ENCODE measurements around the gene MAP2K6. TPM values are rescaled to one million over a fixed set of nuclear protein-coding genes. Genes with fewer than 3 reads are reported as not detected.

Gene MAP2K6
- total RNA-seq, 1 experiment from 2014 or later: 43.0 TPM

DNA sequence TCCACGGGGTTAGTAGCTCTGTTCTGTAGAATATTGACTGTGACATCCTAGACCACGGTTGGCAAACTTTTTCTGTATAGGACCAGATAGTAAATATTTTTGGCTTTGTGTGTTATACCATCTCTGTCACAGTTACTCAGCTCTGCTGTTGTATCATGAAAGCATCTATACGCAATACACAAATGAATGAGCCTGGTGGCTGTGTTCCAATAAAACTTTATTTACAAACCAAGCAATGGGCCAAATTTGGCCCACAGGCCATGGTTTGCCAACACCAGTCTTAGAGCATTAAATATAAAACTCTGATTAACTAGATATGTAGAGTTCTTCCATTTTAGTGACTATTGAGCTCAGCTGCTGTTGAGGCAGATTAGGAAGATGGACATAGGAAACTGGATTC, 132.7 kb downstream of the MAP2K6 start:
- DNase-seq (ENCODE audit: low spot score): no peak
- Mint-ChIP-seq H3K27ac (no peak overlapping the region), H3K36me3 (peaks cover 9% of the 10 kb centered on the region), H3K27me3 (ENCODE audit: low read depth) (no peaks in the 10 kb centered on the region), H3K9me3 (no peaks in the 10 kb centered on the region), H3K4me3 (no peak overlapping the region), H3K4me1 (peaks cover 24% of the 10 kb centered on the region)
- ATAC-seq: no peak
- ChIA-PET POLR2A (no interaction called here), CTCF (interaction anchor here (0.9 to 1.7 kb wide), 8 partner anchors 14 to 189 kb away, joined by 3 to 11 read pairs (median 4); no protein-coding TSS in a partner anchor)
- TF ChIP-seq, protein P1, sequence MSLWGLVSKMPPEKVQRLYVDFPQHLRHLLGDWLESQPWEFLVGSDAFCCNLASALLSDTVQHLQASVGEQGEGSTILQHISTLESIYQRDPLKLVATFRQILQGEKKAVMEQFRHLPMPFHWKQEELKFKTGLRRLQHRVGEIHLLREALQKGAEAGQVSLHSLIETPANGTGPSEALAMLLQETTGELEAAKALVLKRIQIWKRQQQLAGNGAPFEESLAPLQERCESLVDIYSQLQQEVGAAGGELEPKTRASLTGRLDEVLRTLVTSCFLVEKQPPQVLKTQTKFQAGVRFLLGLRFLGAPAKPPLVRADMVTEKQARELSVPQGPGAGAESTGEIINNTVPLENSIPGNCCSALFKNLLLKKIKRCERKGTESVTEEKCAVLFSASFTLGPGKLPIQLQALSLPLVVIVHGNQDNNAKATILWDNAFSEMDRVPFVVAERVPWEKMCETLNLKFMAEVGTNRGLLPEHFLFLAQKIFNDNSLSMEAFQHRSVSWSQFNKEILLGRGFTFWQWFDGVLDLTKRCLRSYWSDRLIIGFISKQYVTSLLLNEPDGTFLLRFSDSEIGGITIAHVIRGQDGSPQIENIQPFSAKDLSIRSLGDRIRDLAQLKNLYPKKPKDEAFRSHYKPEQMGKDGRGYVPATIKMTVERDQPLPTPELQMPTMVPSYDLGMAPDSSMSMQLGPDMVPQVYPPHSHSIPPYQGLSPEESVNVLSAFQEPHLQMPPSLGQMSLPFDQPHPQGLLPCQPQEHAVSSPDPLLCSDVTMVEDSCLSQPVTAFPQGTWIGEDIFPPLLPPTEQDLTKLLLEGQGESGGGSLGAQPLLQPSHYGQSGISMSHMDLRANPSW (CRISPR knock-in tag; conservative IDR thresholded peaks at IDR 0.05; ENCODE audit: low read depth): no peak
- TF ChIP-seq ATF1 (CRISPR knock-in tag; IDR thresholded peaks at IDR 0.05) (no peak), ZBTB43 (CRISPR knock-in tag; IDR thresholded peaks at IDR 0.05) (no peak), ZBTB21 (CRISPR knock-in tag; IDR thresholded peaks at IDR 0.05; ENCODE audit: borderline replicate concordance) (no peak), CBFB (CRISPR knock-in tag; IDR thresholded peaks at IDR 0.05; ENCODE audit: low read depth) (no peak), ZNF138 (CRISPR knock-in tag; conservative IDR thresholded peaks at IDR 0.05) (no peak), AR (CRISPR knock-in tag; IDR thresholded peaks at IDR 0.05) (no peak), NFE2L1 (CRISPR knock-in tag; IDR thresholded peaks at IDR 0.05) (no peak), USF2 (CRISPR knock-in tag; IDR thresholded peaks at IDR 0.05) (no peak), ZNF423 (CRISPR knock-in tag; IDR thresholded peaks at IDR 0.05) (no peak), SMAD4 (CRISPR knock-in tag; IDR thresholded peaks at IDR 0.05) (no peak)

- no peaks in the 10 kb centered on the region for H3K27me3 Mint-ChIP-seq (ENCODE audit: low read depth)
- peak overlapping the region; percentile 47 for H3K27ac Mint-ChIP-seq
- no peak overlapping the region for H3K4me3 Mint-ChIP-seq
- ATAC-seq (no peak), DNase-seq (ENCODE audit: low spot score) (no peak)
- POLR2A ChIA-PET: no interaction called here
- H3K4me1 Mint-ChIP-seq: peaks cover 24% of the 10 kb centered on the region
- TF ChIP-seq MAX (CRISPR knock-in tag; IDR thresholded peaks at IDR 0.05) (no peak), ZNF281 (CRISPR knock-in tag; IDR thresholded peaks at IDR 0.05) (no peak), ZNF425 (CRISPR knock-in tag; conservative IDR thresholded peaks at IDR 0.05) (no peak)
- peaks cover 7% of the 10 kb centered on the region for H3K9me3 Mint-ChIP-seq
- CTCF ChIA-PET: interaction anchor here (1.2 to 1.7 kb wide), 3 partner anchors 21 to 59 kb away, joined by 4 to 5 read pairs (median 4); no protein-coding TSS in a partner anchor
- H3K36me3 Mint-ChIP-seq: peaks cover 11% of the 10 kb centered on the region
Measured at GRCh38 chr17:69547947-69548346, 133.4 kb downstream of the MAP2K6 start.
